ENCODE data around the gene CEP85.

DNA sequence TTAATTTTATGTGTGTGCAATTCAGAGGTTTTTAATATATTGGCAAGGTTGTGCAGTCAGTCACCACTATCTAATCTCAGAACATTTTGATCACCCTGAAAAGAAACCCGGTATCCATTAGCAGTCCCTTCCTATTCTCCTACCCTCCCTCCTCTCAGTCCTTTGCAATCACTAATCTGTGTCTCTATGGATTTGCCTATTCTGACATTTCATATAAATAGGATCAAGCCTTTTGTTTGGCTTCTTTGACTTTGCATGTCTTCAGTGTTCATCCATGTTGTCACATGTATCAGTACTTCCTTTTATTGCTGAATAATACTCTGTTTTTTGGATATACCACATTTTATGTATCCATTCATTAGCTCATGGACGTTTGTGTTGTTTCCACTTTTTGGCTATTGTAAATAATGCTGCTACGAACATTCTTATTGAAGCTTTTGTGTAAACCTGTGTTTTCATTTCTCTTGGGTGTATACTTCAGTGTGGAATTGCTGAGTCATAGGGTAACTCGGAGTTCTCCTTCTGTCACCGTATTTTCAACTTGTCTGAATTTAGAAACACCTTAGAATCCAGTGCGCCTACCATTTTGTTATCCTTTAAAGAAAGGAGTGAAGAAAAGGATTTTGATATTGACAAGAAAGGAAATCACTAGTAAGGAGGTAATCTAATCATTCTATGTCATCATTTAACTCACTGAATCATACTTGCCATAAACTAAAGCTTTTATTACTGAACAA lies 3.4 kb downstream of the CEP85 start:
- TF ChIP-seq, protein P1, sequence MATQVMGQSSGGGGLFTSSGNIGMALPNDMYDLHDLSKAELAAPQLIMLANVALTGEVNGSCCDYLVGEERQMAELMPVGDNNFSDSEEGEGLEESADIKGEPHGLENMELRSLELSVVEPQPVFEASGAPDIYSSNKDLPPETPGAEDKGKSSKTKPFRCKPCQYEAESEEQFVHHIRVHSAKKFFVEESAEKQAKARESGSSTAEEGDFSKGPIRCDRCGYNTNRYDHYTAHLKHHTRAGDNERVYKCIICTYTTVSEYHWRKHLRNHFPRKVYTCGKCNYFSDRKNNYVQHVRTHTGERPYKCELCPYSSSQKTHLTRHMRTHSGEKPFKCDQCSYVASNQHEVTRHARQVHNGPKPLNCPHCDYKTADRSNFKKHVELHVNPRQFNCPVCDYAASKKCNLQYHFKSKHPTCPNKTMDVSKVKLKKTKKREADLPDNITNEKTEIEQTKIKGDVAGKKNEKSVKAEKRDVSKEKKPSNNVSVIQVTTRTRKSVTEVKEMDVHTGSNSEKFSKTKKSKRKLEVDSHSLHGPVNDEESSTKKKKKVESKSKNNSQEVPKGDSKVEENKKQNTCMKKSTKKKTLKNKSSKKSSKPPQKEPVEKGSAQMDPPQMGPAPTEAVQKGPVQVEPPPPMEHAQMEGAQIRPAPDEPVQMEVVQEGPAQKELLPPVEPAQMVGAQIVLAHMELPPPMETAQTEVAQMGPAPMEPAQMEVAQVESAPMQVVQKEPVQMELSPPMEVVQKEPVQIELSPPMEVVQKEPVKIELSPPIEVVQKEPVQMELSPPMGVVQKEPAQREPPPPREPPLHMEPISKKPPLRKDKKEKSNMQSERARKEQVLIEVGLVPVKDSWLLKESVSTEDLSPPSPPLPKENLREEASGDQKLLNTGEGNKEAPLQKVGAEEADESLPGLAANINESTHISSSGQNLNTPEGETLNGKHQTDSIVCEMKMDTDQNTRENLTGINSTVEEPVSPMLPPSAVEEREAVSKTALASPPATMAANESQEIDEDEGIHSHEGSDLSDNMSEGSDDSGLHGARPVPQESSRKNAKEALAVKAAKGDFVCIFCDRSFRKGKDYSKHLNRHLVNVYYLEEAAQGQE (IDR thresholded peaks at IDR 0.05; ENCODE audit: insufficient read depth in 1 of 2, low read depth in 2 of 2, low read length in 2 of 2) = no peak
- TF ChIP-seq TAF1 (IDR thresholded peaks at IDR 0.05; ENCODE audit: borderline replicate concordance, insufficient read depth, low read length) = no peak
- no peak for TF ChIP-seq POLR2AphosphoS5 (IDR thresholded peaks at IDR 0.05; ENCODE audit: low read depth, low read length)

Measured in PFSK-1 (cell line).